ENCODE results near the gene NAGPA. TPM values are rescaled to one million over a fixed set of nuclear protein-coding genes. Genes with fewer than 3 reads are reported as not detected.

The NAGPA gene
- total RNA-seq, 3 donors from 2014 or later (not counting 1 experiment from before 2014, with no cell fraction given), result 14.7 to 27.8 (median 23.0) TPM

DNA sequence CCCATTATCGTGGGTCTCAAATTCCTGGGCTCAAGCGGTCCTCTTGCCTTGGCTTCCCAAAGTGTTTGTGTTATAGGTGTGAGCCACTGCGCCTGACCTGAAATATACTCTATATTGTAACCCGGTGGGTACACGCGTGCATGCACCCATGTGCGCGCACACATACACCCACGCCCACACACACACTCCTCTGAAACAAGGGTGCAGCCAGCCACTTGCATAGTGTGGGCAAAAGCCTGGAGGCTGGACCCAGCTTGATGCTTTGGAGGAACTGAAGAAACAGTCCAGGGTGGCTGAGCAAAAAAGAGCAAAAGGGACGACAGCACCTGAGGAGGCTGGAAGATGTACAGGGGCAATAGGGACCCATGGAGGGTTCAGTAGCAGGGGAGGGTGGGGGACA, 29.9 kb downstream of the NAGPA start:
- Histone ChIP-seq H3K4me1 (ENCODE audit: control insufficient read depth, insufficient read depth, low read length) (no peaks in the 10 kb centered on the region), H3K27ac (ENCODE audit: low read length) (no peak overlapping the region), H3K27me3 (ENCODE audit: control insufficient read depth, insufficient read depth, low read length) (no peaks in the 10 kb centered on the region), H3K9me3 (ENCODE audit: control insufficient read depth, insufficient read depth, low read length) (no peaks in the 10 kb centered on the region), H3K4me3 (ENCODE audit: low read length) (no peak overlapping the region), H3K36me3 (ENCODE audit: control insufficient read depth, insufficient read depth, low read length) (no peaks in the 10 kb centered on the region)
- intact Hi-C loops (cut with micrococcal nuclease), result no loop called here
- H3K27ac Mint-ChIP-seq, result no peak overlapping the region
- H3K9me3 Mint-ChIP-seq, result no peaks in the 10 kb centered on the region
- H3K27me3 Mint-ChIP-seq (ENCODE audit: low read depth in 2 of 2), result peaks cover 0 to under 1% of the 10 kb centered on the region in 2 donors
- H3K36me3 Mint-ChIP-seq, result no peaks in the 10 kb centered on the region
- H3K4me1 Mint-ChIP-seq, result no peaks in the 10 kb centered on the region
- WGBS (ENCODE audit: insufficient coverage), result 92% methylated on average over 10 of the region's 10 CpGs
- ATAC-seq (no peak), DNase-seq (no peak)
- no peak overlapping the region for H3K4me3 Mint-ChIP-seq
- TF ChIP-seq, protein P1, sequence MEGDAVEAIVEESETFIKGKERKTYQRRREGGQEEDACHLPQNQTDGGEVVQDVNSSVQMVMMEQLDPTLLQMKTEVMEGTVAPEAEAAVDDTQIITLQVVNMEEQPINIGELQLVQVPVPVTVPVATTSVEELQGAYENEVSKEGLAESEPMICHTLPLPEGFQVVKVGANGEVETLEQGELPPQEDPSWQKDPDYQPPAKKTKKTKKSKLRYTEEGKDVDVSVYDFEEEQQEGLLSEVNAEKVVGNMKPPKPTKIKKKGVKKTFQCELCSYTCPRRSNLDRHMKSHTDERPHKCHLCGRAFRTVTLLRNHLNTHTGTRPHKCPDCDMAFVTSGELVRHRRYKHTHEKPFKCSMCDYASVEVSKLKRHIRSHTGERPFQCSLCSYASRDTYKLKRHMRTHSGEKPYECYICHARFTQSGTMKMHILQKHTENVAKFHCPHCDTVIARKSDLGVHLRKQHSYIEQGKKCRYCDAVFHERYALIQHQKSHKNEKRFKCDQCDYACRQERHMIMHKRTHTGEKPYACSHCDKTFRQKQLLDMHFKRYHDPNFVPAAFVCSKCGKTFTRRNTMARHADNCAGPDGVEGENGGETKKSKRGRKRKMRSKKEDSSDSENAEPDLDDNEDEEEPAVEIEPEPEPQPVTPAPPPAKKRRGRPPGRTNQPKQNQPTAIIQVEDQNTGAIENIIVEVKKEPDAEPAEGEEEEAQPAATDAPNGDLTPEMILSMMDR (IDR thresholded peaks at IDR 0.05), result no peak

DNA sequence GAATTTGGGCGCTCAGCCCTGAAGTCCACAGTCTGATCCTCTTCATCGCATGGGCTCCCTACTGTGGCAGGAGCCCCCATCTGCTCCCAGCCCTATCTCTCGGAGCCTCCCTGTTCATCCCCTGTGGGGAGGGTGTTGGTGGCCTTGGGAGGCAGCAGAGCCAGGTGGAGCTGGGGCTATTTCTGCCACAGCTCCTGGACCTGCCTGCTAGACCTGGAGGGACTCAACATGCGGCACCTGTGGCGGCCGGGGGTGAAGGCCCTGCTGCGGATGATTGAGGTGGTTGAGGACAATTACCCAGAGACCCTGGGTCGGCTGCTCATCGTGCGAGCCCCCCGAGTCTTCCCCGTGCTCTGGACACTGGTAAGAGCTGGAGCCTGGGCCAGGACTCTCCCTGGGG, 30.5 kb downstream of the NAGPA start:
- no peaks in the 10 kb centered on the region for H3K9me3 ChIP-seq (ENCODE audit: control insufficient read depth, insufficient read depth, low read length)
- H3K4me3 ChIP-seq (ENCODE audit: low read length), result no peak overlapping the region
- peaks cover 0 to 2% of the 10 kb centered on the region in 2 donors for H3K27me3 Mint-ChIP-seq (ENCODE audit: low read depth in 2 of 2)
- no peaks in the 10 kb centered on the region for H3K27me3 ChIP-seq (ENCODE audit: control insufficient read depth, insufficient read depth, low read length)
- ATAC-seq (no peak), DNase-seq (no peak)
- no peak overlapping the region for H3K27ac ChIP-seq (ENCODE audit: low read length)
- TF ChIP-seq, protein P1 (IDR thresholded peaks at IDR 0.05), result no peak
- H3K9me3 Mint-ChIP-seq, result no peaks in the 10 kb centered on the region
- 96% methylated on average over 12 of the region's 12 CpGs for WGBS (ENCODE audit: insufficient coverage)
- no peak overlapping the region for H3K4me3 Mint-ChIP-seq
- H3K36me3 ChIP-seq (ENCODE audit: control insufficient read depth, insufficient read depth, low read length), result no peaks in the 10 kb centered on the region
- no peaks in the 10 kb centered on the region for H3K4me1 Mint-ChIP-seq
- no peaks in the 10 kb centered on the region for H3K36me3 Mint-ChIP-seq
- no peak overlapping the region for H3K27ac Mint-ChIP-seq
- no peaks in the 10 kb centered on the region for H3K4me1 ChIP-seq (ENCODE audit: control insufficient read depth, insufficient read depth, low read length)
- intact Hi-C loops (cut with micrococcal nuclease), result no loop called here

DNA sequence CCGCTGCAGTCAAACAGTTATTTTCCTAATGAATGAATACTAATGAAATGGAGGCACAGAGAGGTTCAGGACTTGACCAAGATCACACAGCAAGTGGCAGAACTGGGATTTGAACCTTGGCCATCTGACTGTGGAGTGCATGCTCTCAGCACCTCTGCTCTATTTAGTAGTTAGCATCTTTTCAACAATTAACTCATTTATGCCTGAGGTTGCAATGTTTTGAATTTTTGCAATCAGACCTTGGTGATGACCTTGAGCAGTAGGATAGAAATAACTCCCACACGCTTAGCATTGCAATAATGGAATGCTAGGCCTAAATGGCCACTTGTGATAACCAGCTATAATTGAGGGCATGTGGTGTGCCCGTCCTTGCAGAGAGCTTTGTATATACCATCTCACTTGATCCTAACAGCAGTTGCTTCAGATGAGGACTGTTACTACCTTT, 31.0 kb downstream of the NAGPA start:
- WGBS (ENCODE audit: insufficient coverage), result 96% methylated on average over 3 of the region's 3 CpGs
- H3K27me3 ChIP-seq (ENCODE audit: control insufficient read depth, insufficient read depth, low read length), result no peaks in the 10 kb centered on the region
- Mint-ChIP-seq H3K27ac (no peak overlapping the region), H3K9me3 (no peaks in the 10 kb centered on the region), H3K36me3 (no peaks in the 10 kb centered on the region), H3K4me1 (no peaks in the 10 kb centered on the region), H3K4me3 (no peak overlapping the region), H3K27me3 (ENCODE audit: low read depth in 2 of 2) (peaks cover 0 to 2% of the 10 kb centered on the region in 2 donors)
- DNase-seq (no peak), ATAC-seq (no peak)
- H3K36me3 ChIP-seq (ENCODE audit: control insufficient read depth, insufficient read depth, low read length), result no peaks in the 10 kb centered on the region
- TF ChIP-seq, protein P1 (IDR thresholded peaks at IDR 0.05), result no peak
- no peaks in the 10 kb centered on the region for H3K4me1 ChIP-seq (ENCODE audit: control insufficient read depth, insufficient read depth, low read length)
- intact Hi-C loops (cut with micrococcal nuclease), result no loop called here
- no peak overlapping the region for H3K27ac ChIP-seq (ENCODE audit: low read length)
- no peak overlapping the region for H3K4me3 ChIP-seq (ENCODE audit: low read length)
- H3K9me3 ChIP-seq (ENCODE audit: control insufficient read depth, insufficient read depth, low read length), result no peaks in the 10 kb centered on the region

DNA sequence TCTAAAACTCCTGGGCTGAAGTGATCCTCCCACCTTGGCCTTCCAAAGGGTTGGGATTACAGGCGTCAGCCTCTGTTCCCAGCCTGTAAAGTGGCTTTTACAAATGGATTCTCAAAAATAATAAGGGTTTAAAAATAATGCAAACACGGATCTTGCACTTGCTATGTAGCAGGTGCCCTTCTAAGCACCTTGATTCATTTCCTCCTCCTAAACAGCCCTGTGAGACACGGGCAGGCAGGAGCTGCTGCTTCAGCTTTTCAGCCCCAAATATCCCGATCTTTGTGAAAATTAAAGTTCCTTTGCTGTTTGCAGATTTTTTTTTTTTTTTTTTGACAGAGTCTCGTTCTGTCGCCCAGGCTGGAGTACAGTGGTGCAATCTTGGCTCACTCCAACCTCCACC, 31.7 kb downstream of the NAGPA start:
- intact Hi-C loops (cut with micrococcal nuclease), result no loop called here
- H3K36me3 Mint-ChIP-seq, result no peaks in the 10 kb centered on the region
- TF ChIP-seq, protein P1 (IDR thresholded peaks at IDR 0.05), result no peak

More for the DNA sequence above, 31.7 kb downstream of the NAGPA start:
- peaks cover 0 to 2% of the 10 kb centered on the region in 2 donors for H3K27me3 Mint-ChIP-seq (ENCODE audit: low read depth in 2 of 2)
- H3K4me1 Mint-ChIP-seq, result no peaks in the 10 kb centered on the region
- no peak overlapping the region for H3K4me3 Mint-ChIP-seq
- Histone ChIP-seq H3K27ac (ENCODE audit: low read length) (no peak overlapping the region), H3K27me3 (ENCODE audit: control insufficient read depth, insufficient read depth, low read length) (no peaks in the 10 kb centered on the region), H3K4me1 (ENCODE audit: control insufficient read depth, insufficient read depth, low read length) (no peaks in the 10 kb centered on the region), H3K9me3 (ENCODE audit: control insufficient read depth, insufficient read depth, low read length) (no peaks in the 10 kb centered on the region), H3K4me3 (ENCODE audit: low read length) (no peak overlapping the region), H3K36me3 (ENCODE audit: control insufficient read depth, insufficient read depth, low read length) (no peaks in the 10 kb centered on the region)
- no peaks in the 10 kb centered on the region for H3K9me3 Mint-ChIP-seq
- no peak overlapping the region for H3K27ac Mint-ChIP-seq
- DNase-seq (no peak), ATAC-seq (no peak)
- WGBS (ENCODE audit: insufficient coverage), result 55% methylated on average over 4 of the region's 6 CpGs
